GM12878 (cell line): ENCODE data around the gene SFT2D1. TPM values are rescaled to one million over a fixed set of nuclear protein-coding genes. Genes with fewer than 3 reads are reported as not detected.

ENCODE experiments used
- ATAC-seq: fragments of 200-7000 bp; cut with Tn5 transposase; 3 replicates; pipeline ENCODE4 v1.9.1; 2020; ENCODE audit warnings: mild to moderate bottlenecking, moderate library complexity
- BruUV-seq: library from RNA; stranded (reverse); fragments of 400-500 nt; replicated peaks from 2 replicates; lab custom pipeline; 2021; lab: Mats Ljungman, UMichigan
- CTCF ChIA-PET: fragments of 300-600 bp; sonication (Branson Sonifier 250); formaldehyde crosslinking; extraction: SDS; loops from one replicate; lab custom pipeline; 2021; ENCODE audit warnings: inconsistent platforms; lab: Yijun Ruan, JAX
- POLR2A ChIA-PET: fragments of 350-600 bp; formaldehyde crosslinking; extraction: SDS; loops from one replicate; lab custom pipeline; 2021; ENCODE audit warnings: inconsistent platforms; lab: Charles Lee
- RAD21 ChIA-PET: fragments of 300-600 bp; sonication (Branson Sonifier 250); formaldehyde crosslinking; loops from one replicate; lab custom pipeline; 2023; ENCODE audit warnings: antibody characterized with exemption; ENCODE audit not compliant: unreplicated experiment; lab: Charles Lee
- SMC1A ChIA-PET: fragments of 300-600 bp; sonication (Branson Sonifier 250); formaldehyde crosslinking; loops from one replicate; lab custom pipeline; 2023; ENCODE audit not compliant: unreplicated experiment, uncharacterized antibody; lab: Charles Lee
- DNase-seq: peaks from one replicate; pipeline ENCODE4 v3.0.0-alpha.2; 2011; ENCODE audit warnings: low read depth, low spot score
- FAIRE-seq: peaks from 3 replicates; lab custom pipeline; 2011; peaks lifted over from hg19 to GRCh38; lab: Jason Lieb, UNC
- H2AFZ ChIP-seq: 2 replicates; pipeline ENCODE4 v1.6.0; 2011; ENCODE audit warnings: low read depth, low read length, control low read depth; ENCODE audit not compliant: control insufficient read depth
- H3K27ac ChIP-seq: 2 replicates; pipeline ENCODE4 v1.5.1; 2011; ENCODE audit warnings: control low read depth; ENCODE audit not compliant: control insufficient read depth, insufficient read depth
- H3K27me3 ChIP-seq, 2 experiments: replicated peaks in 1 of 2; 2 replicates each; pipeline versions ENCODE4 v1.6.0 to v1.6.1; 2011; ENCODE audit warnings: low read length in 1 of 2; ENCODE audit not compliant: control insufficient read depth in 2 of 2, insufficient read depth in 2 of 2
- H3K36me3 ChIP-seq, 2 experiments: 2 replicates each; pipeline ENCODE4 v1.5.1; 2011; ENCODE audit warnings: low read length in 1 of 2; ENCODE audit not compliant: control insufficient read depth in 2 of 2, insufficient read depth in 2 of 2
- H3K4me1 ChIP-seq: 2 replicates; pipeline ENCODE4 v1.6.1; 2011; ENCODE audit warnings: mild to moderate bottlenecking, low read length, moderate library complexity, mixed read lengths; ENCODE audit not compliant: control insufficient read depth, insufficient read depth
- H3K4me2 ChIP-seq: 2 replicates; pipeline ENCODE4 v1.6.0; 2011; ENCODE audit warnings: control low read depth; ENCODE audit not compliant: control insufficient read depth, insufficient read depth
- H3K4me3 ChIP-seq: fragments of 200-600 bp; sonication (generic); 2 replicates; pipeline ENCODE4 v1.5.1; 2016
- H3K79me2 ChIP-seq: 2 replicates; pipeline ENCODE4 v1.6.0; 2011; ENCODE audit warnings: low read length; ENCODE audit not compliant: control insufficient read depth, insufficient read depth
- H3K9ac ChIP-seq: 2 replicates; pipeline ENCODE4 v1.8.0; 2011; ENCODE audit warnings: low read length, control low read depth, mixed read lengths; ENCODE audit not compliant: control insufficient read depth, insufficient read depth
- H3K9me3 ChIP-seq: replicated peaks from 3 replicates; pipeline ENCODE4 v1.5.1; 2011; ENCODE audit warnings: mild to moderate bottlenecking, low read length; ENCODE audit not compliant: control insufficient read depth, insufficient read depth
- H4K20me1 ChIP-seq: 2 replicates; pipeline ENCODE4 v1.6.0; 2011; ENCODE audit not compliant: control insufficient read depth, insufficient read depth
- ASH2L ChIP-seq: fragments of 300-600, 200-600 bp; sonication (generic); IDR thresholded peaks from 2 replicates; pipeline ENCODE4 v1.6.1; 2017; ENCODE audit warnings: low read depth, mild to moderate bottlenecking, borderline replicate concordance
- BACH1 ChIP-seq: fragments of 450-650 bp; IDR thresholded peaks from 2 replicates; pipeline ENCODE4 v1.6.1; 2017; ENCODE audit warnings: mild to moderate bottlenecking, borderline replicate concordance
- BHLHE40 ChIP-seq, 2 experiments: fragments of 450-650 bp in 1 of 2; IDR thresholded peaks; 2 replicates each; pipeline ENCODE4 v1.6.1; 2011 to 2017; ENCODE audit warnings: low read depth in 2 of 2, borderline replicate concordance in 1 of 2, improper control_type of control experiment in 1 of 2, low read length in 1 of 2, mild to moderate bottlenecking in 1 of 2
- CBX5 ChIP-seq: sonication (generic); IDR thresholded peaks from 2 replicates; pipeline ENCODE4 v1.6.1; 2016; ENCODE audit warnings: low read depth, moderate library complexity, mild to moderate bottlenecking, inconsistent platforms
- CEBPB ChIP-seq, 2 experiments: fragments of 150-350 bp in 1 of 2; IDR thresholded peaks; 2 replicates each; pipeline ENCODE4 v1.6.1; 2012 to 2014; ENCODE audit warnings: low read depth in 2 of 2, low read length in 2 of 2, borderline replicate concordance in 1 of 2, inconsistent platforms in 1 of 2
- DPF2 ChIP-seq: fragments of 450-650 bp; IDR thresholded peaks from 2 replicates; pipeline ENCODE4 v1.6.1; 2017; ENCODE audit warnings: mild to moderate bottlenecking
- EGR1 ChIP-seq, 2 experiments: IDR thresholded peaks; 1 replicate in 1 of 2; 2 replicates in 1 of 2; pipeline ENCODE4 v1.6.1; 2011 to 2012; ENCODE audit warnings: low read depth in 2 of 2, low read length in 2 of 2, borderline replicate concordance in 1 of 2, mild to moderate bottlenecking in 1 of 2, moderate library complexity in 1 of 2
- IRF5 ChIP-seq: fragments of 450-650 bp; IDR thresholded peaks from 2 replicates; pipeline ENCODE4 v1.6.1; 2017; ENCODE audit warnings: borderline replicate concordance
- NFYA ChIP-seq: IDR thresholded peaks from 2 replicates; pipeline ENCODE4 v1.6.1; 2011; ENCODE audit warnings: low read depth, mild to moderate bottlenecking, low read length, improper control_type of control experiment, borderline replicate concordance
- PML ChIP-seq: IDR thresholded peaks from 2 replicates; pipeline ENCODE4 v1.6.1; 2012; ENCODE audit warnings: low read length, inconsistent platforms
- STAT1 ChIP-seq: fragments of 450-650 bp; conservative IDR thresholded peaks from 2 replicates; pipeline ENCODE4 v1.6.1; 2014; ENCODE audit warnings: antibody characterized with exemption, mild to moderate bottlenecking
- WRNIP1 ChIP-seq: IDR thresholded peaks from 2 replicates; pipeline ENCODE4 v1.6.1; 2011; ENCODE audit warnings: low read depth, low read length, improper control_type of control experiment, borderline replicate concordance
- YBX1 ChIP-seq: fragments of 450-650 bp; IDR thresholded peaks from 2 replicates; pipeline ENCODE4 v1.6.1; 2016; ENCODE audit warnings: antibody characterized with exemption
- ZNF207 ChIP-seq: fragments of 450-650 bp; IDR thresholded peaks from 2 replicates; pipeline ENCODE4 v1.6.1; 2014; ENCODE audit warnings: antibody characterized with exemption, mild to moderate bottlenecking, borderline replicate concordance
- ZNF274 ChIP-seq: IDR thresholded peaks from one replicate; pipeline ENCODE4 v1.8.0; 2011; ENCODE audit not compliant: insufficient read length, insufficient read depth
- ZZZ3 ChIP-seq: IDR thresholded peaks from 2 replicates; pipeline ENCODE4 v1.6.1; 2011; ENCODE audit warnings: low read depth; ENCODE audit not compliant: control insufficient read depth, insufficient read length
- WGBS: methylation state at CpG from one replicate; pipeline ENCODE4 v1.1.6; 2016; ENCODE audit warnings: low lambda C conversion rate; ENCODE audit not compliant: insufficient replicate concordance, insufficient coverage; ENCODE audit errors: missing lambda C conversion rate; 5-methylcytosine and 5-hydroxymethylcytosine counted together
- in situ Hi-C: fragments of 300-500 bp; cut with MboI; formaldehyde crosslinking; loops from 9 replicates; pipeline ENCODE4 v1.14.3; 2018; ENCODE audit warnings: mixed read lengths
- intact Hi-C: fragments of 100-400 bp; cut with micrococcal nuclease; formaldehyde crosslinking; loops from one replicate; pipeline ENCODE4 v1.14.2; 2022; ENCODE audit not compliant: unreplicated experiment
- polyA plus RNA-seq, 11 experiments: library from polyadenylated mRNA; depleted of rRNA in 4 of 11; unstranded in 6 of 11; stranded (reverse) in 5 of 11; fragments of >200 nt; fragmentation: Nextera tagmentation in 4 of 11; fragmentation: Illumina TruSeq in 1 of 11; extraction: Ambion mirVana in 4 of 11; extraction: Trizol in 1 of 11; gene quantifications; 1 replicate in 1 of 11; 2 replicates in 10 of 11; pipeline versions ENCODE4 v1.2.1 to v1.2.3, GENCODE V29; 2011 to 2016; ENCODE audit warnings: inconsistent platforms in 2 of 11, missing spikeins in 2 of 11, low read depth in 1 of 11
- total RNA-seq, 4 experiments: library from RNA; depleted of rRNA in 3 of 4; stranded (reverse); fragments of >200 nt in 3 of 4; fragmentation: Illumina TruSeq in 1 of 4; extraction: Trizol in 1 of 4; gene quantifications; 2 replicates each; pipeline versions ENCODE4 v1.2.1 to v1.2.3, GENCODE V29; 2013 to 2021
- TF ChIP-seq, protein P1 (sequence below): IDR thresholded peaks from 2 replicates; pipeline ENCODE4 v1.6.1; 2012; ENCODE audit warnings: low read depth, low read length, improper control_type of control experiment
- TF ChIP-seq, protein P2 (sequence below): IDR thresholded peaks from 2 replicates; pipeline ENCODE4 v1.6.1; 2012; ENCODE audit warnings: low read length, inconsistent platforms

The SFT2D1 gene
- total and polyA plus RNA-seq, 10 of the 15 experiments (the other 5 are each of a cell fraction or from before 2014, with no cell fraction given), result 69.5 to 281 (median 124) TPM

- H3K9me3 ChIP-seq, result no peaks in the 10 kb centered on the region; the same call in 1 of the 3 replicates
- 52% methylated on average over 5 of the region's 5 CpGs for WGBS
- H3K4me3 ChIP-seq, result no peak overlapping the region
- H3K9ac ChIP-seq, result no peak overlapping the region
- TF ChIP-seq YBX1, result no peak
- TF ChIP-seq ASH2L, result no peak
- no peak for TF ChIP-seq PML
- no peak for TF ChIP-seq BACH1
- TF ChIP-seq, protein P1, sequence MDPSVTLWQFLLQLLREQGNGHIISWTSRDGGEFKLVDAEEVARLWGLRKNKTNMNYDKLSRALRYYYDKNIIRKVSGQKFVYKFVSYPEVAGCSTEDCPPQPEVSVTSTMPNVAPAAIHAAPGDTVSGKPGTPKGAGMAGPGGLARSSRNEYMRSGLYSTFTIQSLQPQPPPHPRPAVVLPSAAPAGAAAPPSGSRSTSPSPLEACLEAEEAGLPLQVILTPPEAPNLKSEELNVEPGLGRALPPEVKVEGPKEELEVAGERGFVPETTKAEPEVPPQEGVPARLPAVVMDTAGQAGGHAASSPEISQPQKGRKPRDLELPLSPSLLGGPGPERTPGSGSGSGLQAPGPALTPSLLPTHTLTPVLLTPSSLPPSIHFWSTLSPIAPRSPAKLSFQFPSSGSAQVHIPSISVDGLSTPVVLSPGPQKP, result no peak
- no peak for TF ChIP-seq WRNIP1
- no peak for TF ChIP-seq ZNF274
- no peak for TF ChIP-seq CEBPB (IDR thresholded peaks at IDR 0.05; ENCODE audit: borderline replicate concordance in 1 of 2, low read depth in 2 of 2, low read length in 2 of 2)
- no peak for TF ChIP-seq NFYA
- TF ChIP-seq ZZZ3, result no peak
- no peak for TF ChIP-seq IRF5
- TF ChIP-seq BHLHE40 (IDR thresholded peaks at IDR 0.05; ENCODE audit: borderline replicate concordance in 1 of 2, low read depth in 2 of 2, low read length in 1 of 2), result no peak
- TF ChIP-seq EGR1 (IDR thresholded peaks at IDR 0.05; ENCODE audit: borderline replicate concordance in 1 of 2, low read depth in 2 of 2, low read length in 2 of 2), result no peak
- TF ChIP-seq, protein P2, sequence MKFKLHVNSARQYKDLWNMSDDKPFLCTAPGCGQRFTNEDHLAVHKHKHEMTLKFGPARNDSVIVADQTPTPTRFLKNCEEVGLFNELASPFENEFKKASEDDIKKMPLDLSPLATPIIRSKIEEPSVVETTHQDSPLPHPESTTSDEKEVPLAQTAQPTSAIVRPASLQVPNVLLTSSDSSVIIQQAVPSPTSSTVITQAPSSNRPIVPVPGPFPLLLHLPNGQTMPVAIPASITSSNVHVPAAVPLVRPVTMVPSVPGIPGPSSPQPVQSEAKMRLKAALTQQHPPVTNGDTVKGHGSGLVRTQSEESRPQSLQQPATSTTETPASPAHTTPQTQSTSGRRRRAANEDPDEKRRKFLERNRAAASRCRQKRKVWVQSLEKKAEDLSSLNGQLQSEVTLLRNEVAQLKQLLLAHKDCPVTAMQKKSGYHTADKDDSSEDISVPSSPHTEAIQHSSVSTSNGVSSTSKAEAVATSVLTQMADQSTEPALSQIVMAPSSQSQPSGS, result no peak
- no peak for TF ChIP-seq ZNF207
- no peak for TF ChIP-seq STAT1
- TF ChIP-seq CBX5, result no peak
- no peak for TF ChIP-seq DPF2
- FAIRE-seq (no peak), DNase-seq (no peak), ATAC-seq (no peak)
- H4K20me1 ChIP-seq, result no peaks in the 10 kb centered on the region
- ChIA-PET RAD21 (no interaction called here), SMC1A (interaction anchor here (1.2 to 3.5 kb wide), 3 partner anchors 10 to 46 kb away, joined by 3 to 17 read pairs (median 4); no protein-coding TSS in a partner anchor), CTCF (interaction anchor here (0.8 to 1.0 kb wide), 2 partner anchors 18 to 24 kb away, joined by 3 to 4 read pairs; no protein-coding TSS in a partner anchor), POLR2A (no interaction called here)
- no peaks in the 10 kb centered on the region for H3K79me2 ChIP-seq
- no peaks in the 10 kb centered on the region for H3K27me3 ChIP-seq
- H2AFZ ChIP-seq, result no peak overlapping the region
- no peaks in the 10 kb centered on the region for H3K36me3 ChIP-seq
- no peak overlapping the region for H3K4me2 ChIP-seq
- in situ Hi-C loops (no loop called here), intact Hi-C loops (no loop called here)
- no TSS peak for BruUV-seq
- H3K4me1 ChIP-seq, result peaks cover 4% of the 10 kb centered on the region
- no peak overlapping the region for H3K27ac ChIP-seq
These were observed 13.2 kb upstream of the SFT2D1 start for GRCh38 chr6:166355552-166355951.
